GM12878 (cell line): ENCODE measurements around the gene TMEM131L.

Experiments
- ATF7 ChIP-seq: fragments of 450-650 bp; IDR thresholded peaks from 2 replicates; pipeline ENCODE4 v1.6.1; 2016; ENCODE audit warnings: low read depth, mild to moderate bottlenecking
- EED ChIP-seq: sonication (generic); IDR thresholded peaks from 2 replicates; pipeline ENCODE4 v1.6.1; 2016; ENCODE audit warnings: antibody characterized with exemption, low read depth
- EZH2 ChIP-seq: IDR thresholded peaks from 2 replicates; pipeline ENCODE4 v1.6.1; 2012; ENCODE audit warnings: low read depth, mild to moderate bottlenecking, control low read depth, inconsistent platforms, low read length, borderline replicate concordance; ENCODE audit not compliant: control insufficient read depth
- HDAC2 ChIP-seq: fragments of 200-600 bp; sonication (generic); IDR thresholded peaks from 2 replicates; pipeline ENCODE4 v1.6.1; 2017
- JUNB ChIP-seq: IDR thresholded peaks from 2 replicates; pipeline ENCODE4 v1.6.1; 2016; ENCODE audit warnings: antibody characterized with exemption, mild to moderate bottlenecking
- JUND ChIP-seq: IDR thresholded peaks from 2 replicates; pipeline ENCODE4 v1.6.1; 2012; ENCODE audit warnings: low read depth, mild to moderate bottlenecking, low read length, improper control_type of control experiment, moderate library complexity
- NR2C2 ChIP-seq: IDR thresholded peaks from 2 replicates; pipeline ENCODE4 v1.6.1; 2011; ENCODE audit warnings: borderline replicate concordance, low read depth; ENCODE audit not compliant: control insufficient read depth, insufficient read length
- PKNOX1 ChIP-seq: fragments of 450-650 bp; IDR thresholded peaks from 2 replicates; pipeline ENCODE4 v1.6.1; 2016; ENCODE audit warnings: mild to moderate bottlenecking
- POLR2A ChIP-seq: IDR thresholded peaks from 2 replicates; pipeline ENCODE4 v1.6.1; 2011; ENCODE audit warnings: low read depth, mild to moderate bottlenecking, low read length
- RFX5 ChIP-seq: IDR thresholded peaks from 2 replicates; pipeline ENCODE4 v1.6.1; 2011; ENCODE audit warnings: low read depth, low read length, improper control_type of control experiment
- ZSCAN29 ChIP-seq: fragments of 450-650 bp; IDR thresholded peaks from 2 replicates; pipeline ENCODE4 v1.6.1; 2017; ENCODE audit warnings: mild to moderate bottlenecking, moderate library complexity
- ZZZ3 ChIP-seq: IDR thresholded peaks from 2 replicates; pipeline ENCODE4 v1.6.1; 2011; ENCODE audit warnings: low read depth; ENCODE audit not compliant: control insufficient read depth, insufficient read length
- TF ChIP-seq, protein P1 (sequence below): IDR thresholded peaks from 2 replicates; pipeline ENCODE4 v1.6.1; 2012; ENCODE audit warnings: low read depth, low read length, improper control_type of control experiment
- TF ChIP-seq, protein P2 (sequence below): fragments of 450-650 bp; IDR thresholded peaks from 2 replicates; pipeline ENCODE4 v1.6.1; 2017; ENCODE audit warnings: mild to moderate bottlenecking, moderate library complexity

DNA sequence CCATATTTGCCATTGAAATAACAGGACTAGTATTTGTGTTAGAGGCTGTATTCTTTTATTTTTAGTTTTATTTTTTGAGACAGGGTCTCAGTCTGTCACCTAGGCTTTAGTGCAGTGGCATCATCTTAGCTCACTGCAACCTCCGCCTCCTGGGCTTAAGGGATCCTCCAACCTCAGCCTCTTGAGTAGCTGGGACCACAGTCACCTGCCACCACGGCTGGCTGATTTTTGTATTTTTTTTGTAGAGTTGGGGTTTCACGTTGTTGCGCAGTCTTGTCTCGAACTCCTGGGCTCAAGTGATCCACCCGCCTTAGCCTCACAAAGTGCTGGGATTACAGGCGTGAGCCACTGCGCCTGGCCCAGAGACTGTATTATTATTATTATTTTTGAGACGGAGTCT, 15.3 kb downstream of the TMEM131L start:
- no peak for TF ChIP-seq ZSCAN29
- TF ChIP-seq EZH2: no peak
- TF ChIP-seq JUND: no peak
- TF ChIP-seq, protein P1, sequence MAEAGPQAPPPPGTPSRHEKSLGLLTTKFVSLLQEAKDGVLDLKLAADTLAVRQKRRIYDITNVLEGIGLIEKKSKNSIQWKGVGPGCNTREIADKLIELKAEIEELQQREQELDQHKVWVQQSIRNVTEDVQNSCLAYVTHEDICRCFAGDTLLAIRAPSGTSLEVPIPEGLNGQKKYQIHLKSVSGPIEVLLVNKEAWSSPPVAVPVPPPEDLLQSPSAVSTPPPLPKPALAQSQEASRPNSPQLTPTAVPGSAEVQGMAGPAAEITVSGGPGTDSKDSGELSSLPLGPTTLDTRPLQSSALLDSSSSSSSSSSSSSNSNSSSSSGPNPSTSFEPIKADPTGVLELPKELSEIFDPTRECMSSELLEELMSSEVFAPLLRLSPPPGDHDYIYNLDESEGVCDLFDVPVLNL: no peak
- TF ChIP-seq ATF7: no peak
- TF ChIP-seq POLR2A: no peak
- TF ChIP-seq, protein P2, sequence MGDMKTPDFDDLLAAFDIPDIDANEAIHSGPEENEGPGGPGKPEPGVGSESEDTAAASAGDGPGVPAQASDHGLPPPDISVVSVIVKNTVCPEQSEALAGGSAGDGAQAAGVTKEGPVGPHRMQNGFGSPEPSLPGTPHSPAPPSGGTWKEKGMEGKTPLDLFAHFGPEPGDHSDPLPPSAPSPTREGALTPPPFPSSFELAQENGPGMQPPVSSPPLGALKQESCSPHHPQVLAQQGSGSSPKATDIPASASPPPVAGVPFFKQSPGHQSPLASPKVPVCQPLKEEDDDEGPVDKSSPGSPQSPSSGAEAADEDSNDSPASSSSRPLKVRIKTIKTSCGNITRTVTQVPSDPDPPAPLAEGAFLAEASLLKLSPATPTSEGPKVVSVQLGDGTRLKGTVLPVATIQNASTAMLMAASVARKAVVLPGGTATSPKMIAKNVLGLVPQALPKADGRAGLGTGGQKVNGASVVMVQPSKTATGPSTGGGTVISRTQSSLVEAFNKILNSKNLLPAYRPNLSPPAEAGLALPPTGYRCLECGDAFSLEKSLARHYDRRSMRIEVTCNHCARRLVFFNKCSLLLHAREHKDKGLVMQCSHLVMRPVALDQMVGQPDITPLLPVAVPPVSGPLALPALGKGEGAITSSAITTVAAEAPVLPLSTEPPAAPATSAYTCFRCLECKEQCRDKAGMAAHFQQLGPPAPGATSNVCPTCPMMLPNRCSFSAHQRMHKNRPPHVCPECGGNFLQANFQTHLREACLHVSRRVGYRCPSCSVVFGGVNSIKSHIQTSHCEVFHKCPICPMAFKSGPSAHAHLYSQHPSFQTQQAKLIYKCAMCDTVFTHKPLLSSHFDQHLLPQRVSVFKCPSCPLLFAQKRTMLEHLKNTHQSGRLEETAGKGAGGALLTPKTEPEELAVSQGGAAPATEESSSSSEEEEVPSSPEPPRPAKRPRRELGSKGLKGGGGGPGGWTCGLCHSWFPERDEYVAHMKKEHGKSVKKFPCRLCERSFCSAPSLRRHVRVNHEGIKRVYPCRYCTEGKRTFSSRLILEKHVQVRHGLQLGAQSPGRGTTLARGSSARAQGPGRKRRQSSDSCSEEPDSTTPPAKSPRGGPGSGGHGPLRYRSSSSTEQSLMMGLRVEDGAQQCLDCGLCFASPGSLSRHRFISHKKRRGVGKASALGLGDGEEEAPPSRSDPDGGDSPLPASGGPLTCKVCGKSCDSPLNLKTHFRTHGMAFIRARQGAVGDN: no peak
- TF ChIP-seq RFX5: no peak
- TF ChIP-seq EED: no peak
- TF ChIP-seq PKNOX1: no peak
- no peak for TF ChIP-seq JUNB
- TF ChIP-seq ZZZ3: no peak
- no peak for TF ChIP-seq NR2C2
- no peak for TF ChIP-seq HDAC2
